Glomerular visceral epithelial cell (primary cell): ENCODE results near the gene XPC.
A peak's percentile ranks its signal among the peaks of the same experiment; 100 is the strongest.
"Not testable (repeated sequence)": the region's sequence is repeated elsewhere in the genome, so short reads cannot be mapped to it uniquely, and the experiment has no call there.

Experiments
- DNase-seq: peaks from one replicate; pipeline ENCODE4 v3.0.0-alpha.2; 2016; ENCODE audit errors: extremely low spot score

Gene XPC

GRCh38 chr3:14178247-14179113 lies at the start of gene XPC, which contains the start of gene LSM3:
Gene XPC (minus strand): TSS chr3:14178601. CDS start chr3:14178568, 33 bp downstream.
Gene LSM3 (plus strand): TSS chr3:14178817. CDS start chr3:14178861, 44 bp downstream.
- DNase-seq: peak; percentile 98

GRCh38 chr3:14227856-14228255 lies 49.5 kb upstream of the XPC start:
- DNase-seq: no peak

- not testable (repeated sequence) for DNase-seq
These were observed 48.0 kb upstream of the XPC start for GRCh38 chr3:14226351-14226750.

- DNase-seq: no peak
These were observed 47.0 kb upstream of the XPC start for GRCh38 chr3:14225421-14225820.

GRCh38 chr3:14224895-14225294 lies 46.5 kb upstream of the XPC start:
- DNase-seq: no peak

GRCh38 chr3:14223595-14223994 lies 45.2 kb upstream of the XPC start:
- no peak for DNase-seq

GRCh38 chr3:14222900-14223594 lies 44.6 kb upstream of the XPC start:
- no peak for DNase-seq

GRCh38 chr3:14222457-14222856 lies 44.1 kb upstream of the XPC start:
- DNase-seq: no peak

GRCh38 chr3:14221902-14222301 lies 43.5 kb upstream of the XPC start:
- DNase-seq: no peak

GRCh38 chr3:14220933-14221332 lies 42.5 kb upstream of the XPC start:
- no peak for DNase-seq

GRCh38 chr3:14218355-14218754 lies 40.0 kb upstream of the XPC start:
- DNase-seq: no peak

GRCh38 chr3:14216257-14217048 lies 38.1 kb upstream of the XPC start:
- DNase-seq: no peak

GRCh38 chr3:14214764-14215163 lies 36.4 kb upstream of the XPC start:
- no peak for DNase-seq

- no peak for DNase-seq
These were observed 34.8 kb upstream of the XPC start for GRCh38 chr3:14213066-14213774.

- DNase-seq: no peak
These were observed 33.6 kb upstream of the XPC start for GRCh38 chr3:14212032-14212431.

- no peak for DNase-seq
These were observed 33.2 kb upstream of the XPC start for GRCh38 chr3:14211621-14212020.

- DNase-seq: peak; percentile 88
These were observed 32.6 kb upstream of the XPC start for GRCh38 chr3:14210843-14211594.

GRCh38 chr3:14210290-14210688 lies 31.9 kb upstream of the XPC start:
- DNase-seq: no peak

GRCh38 chr3:14209581-14210289 lies 31.3 kb upstream of the XPC start:
- DNase-seq: no peak

- DNase-seq: no peak
These were observed 30.6 kb upstream of the XPC start for GRCh38 chr3:14208977-14209394.
